Caco-2 (cell line): ENCODE measurements around the gene IQSEC1. TPM values are rescaled to one million over a fixed set of nuclear protein-coding genes. Genes with fewer than 3 reads are reported as not detected.

Source experiments
- BruUV-seq: library from RNA; stranded (reverse); fragments of 400-500 nt; replicated peaks from 2 replicates; lab custom pipeline; 2021; lab: Mats Ljungman, UMichigan
- CTCF ChIA-PET: fragments of 300-600 bp; sonication (Branson Sonifier 250); formaldehyde crosslinking; loops from one replicate; lab custom pipeline; 2022; ENCODE audit warnings: antibody characterized with exemption; lab: Charles Lee
- POLR2A ChIA-PET: fragments of 300-600 bp; sonication (Branson Sonifier 250); formaldehyde crosslinking; loops from one replicate; lab custom pipeline; 2022; ENCODE audit warnings: antibody characterized with exemption; lab: Charles Lee
- DNase-seq, 2 experiments: peaks; one replicate each; pipeline versions ENCODE4 v3.0.0 to v3.0.0-alpha.2; 2020 to 2022
- H3K27me3 ChIP-seq: replicated peaks from 2 replicates; pipeline ENCODE4 v1.6.0; 2011; ENCODE audit warnings: low read length; ENCODE audit not compliant: control insufficient read depth, insufficient read depth
- H3K36me3 ChIP-seq: 2 replicates; pipeline ENCODE4 v1.5.1; 2011; ENCODE audit warnings: low read length; ENCODE audit not compliant: control insufficient read depth, insufficient read depth
- H3K4me1 ChIP-seq: fragments of 250-450 bp; sonication (Bioruptor Pico); 2 replicates; pipeline ENCODE4 v1.5.1; 2020; ENCODE audit warnings: mild to moderate bottlenecking
- H3K4me3 ChIP-seq: 2 replicates; pipeline ENCODE4 v1.5.1; 2011; ENCODE audit warnings: low read depth, mild to moderate bottlenecking, control low read depth, low read length
- H3K9me3 ChIP-seq: fragments of 250-450 bp; sonication (Bioruptor Pico); 2 replicates; pipeline ENCODE4 v1.5.1; 2020; ENCODE audit warnings: mild to moderate bottlenecking, moderate library complexity
- H3K27ac Mint-ChIP-seq: one replicate; pipeline ENCODE4 v1.8.0; 2022; ENCODE audit warnings: mixed read lengths; ENCODE audit not compliant: unreplicated experiment
- H3K27me3 Mint-ChIP-seq: one replicate; pipeline ENCODE4 v1.8.0; 2022; ENCODE audit warnings: mixed read lengths; ENCODE audit not compliant: insufficient read depth, unreplicated experiment
- H3K36me3 Mint-ChIP-seq: one replicate; pipeline ENCODE4 v1.8.0; 2022; ENCODE audit warnings: mild to moderate bottlenecking, mixed read lengths; ENCODE audit not compliant: insufficient read depth, unreplicated experiment
- H3K4me1 Mint-ChIP-seq: one replicate; pipeline ENCODE4 v1.8.0; 2022; ENCODE audit warnings: low read depth, mixed read lengths; ENCODE audit not compliant: unreplicated experiment
- H3K4me3 Mint-ChIP-seq: one replicate; pipeline ENCODE4 v1.8.0; 2022; ENCODE audit warnings: mild to moderate bottlenecking, moderate library complexity, mixed read lengths; ENCODE audit not compliant: unreplicated experiment
- H3K9me3 Mint-ChIP-seq: one replicate; pipeline ENCODE4 v1.8.0; 2022; ENCODE audit warnings: mixed read lengths; ENCODE audit not compliant: unreplicated experiment
- intact Hi-C: fragments of 100-400 bp; cut with micrococcal nuclease; formaldehyde crosslinking; loops from one replicate; pipeline ENCODE4 v1.10.0; 2022; ENCODE audit not compliant: unreplicated experiment
- total RNA-seq: library from RNA; stranded (reverse); gene quantifications from 2 replicates; pipeline ENCODE4 v1.2.3, GENCODE V29; 2022
- TF ChIP-seq, protein P1 (sequence below), 2 experiments: fragments of 200-600 bp in 1 of 2; IDR thresholded peaks; 1 replicate in 1 of 2; 2 replicates in 1 of 2; pipeline versions ENCODE4 v1.5.1 to v1.8.0; 2011 to 2022; ENCODE audit warnings: antibody characterized with exemption in 1 of 2, control low read depth in 1 of 2, inconsistent platforms in 1 of 2, low read depth in 1 of 2, low read length in 1 of 2, mild to moderate bottlenecking in 1 of 2, moderate library complexity in 1 of 2; ENCODE audit not compliant: insufficient read depth in 1 of 2, severe bottlenecking in 1 of 2, unreplicated experiment in 1 of 2

IQSEC1 gene
- total RNA-seq, 1 experiment from 2014 or later, result 40.0 TPM

GRCh38 chr3:12968541-12968940 is 104.7 kb downstream of the IQSEC1 start:
- peaks cover 33% of the 10 kb centered on the region for H3K4me1 Mint-ChIP-seq
- no peaks in the 10 kb centered on the region for H3K9me3 Mint-ChIP-seq
- no TSS peak for BruUV-seq
- no peak for DNase-seq
- no peaks in the 10 kb centered on the region for H3K9me3 ChIP-seq
- intact Hi-C loops, result no loop called here
- H3K36me3 ChIP-seq, result no peaks in the 10 kb centered on the region
- no peak overlapping the region for H3K27ac Mint-ChIP-seq
- H3K27me3 ChIP-seq, result no peaks in the 10 kb centered on the region
- H3K4me1 ChIP-seq, result peaks cover 34% of the 10 kb centered on the region
- H3K4me3 ChIP-seq, result no peak overlapping the region
- ChIA-PET CTCF (interaction anchor here (0.7 kb wide), 1 partner anchor 255 kb away, joined by 3 read pairs; no protein-coding TSS in a partner anchor), POLR2A (interaction anchor here (0.6 kb wide), 1 partner anchor 1486 kb away, joined by 3 read pairs; no protein-coding TSS in a partner anchor)
- TF ChIP-seq, protein P1, sequence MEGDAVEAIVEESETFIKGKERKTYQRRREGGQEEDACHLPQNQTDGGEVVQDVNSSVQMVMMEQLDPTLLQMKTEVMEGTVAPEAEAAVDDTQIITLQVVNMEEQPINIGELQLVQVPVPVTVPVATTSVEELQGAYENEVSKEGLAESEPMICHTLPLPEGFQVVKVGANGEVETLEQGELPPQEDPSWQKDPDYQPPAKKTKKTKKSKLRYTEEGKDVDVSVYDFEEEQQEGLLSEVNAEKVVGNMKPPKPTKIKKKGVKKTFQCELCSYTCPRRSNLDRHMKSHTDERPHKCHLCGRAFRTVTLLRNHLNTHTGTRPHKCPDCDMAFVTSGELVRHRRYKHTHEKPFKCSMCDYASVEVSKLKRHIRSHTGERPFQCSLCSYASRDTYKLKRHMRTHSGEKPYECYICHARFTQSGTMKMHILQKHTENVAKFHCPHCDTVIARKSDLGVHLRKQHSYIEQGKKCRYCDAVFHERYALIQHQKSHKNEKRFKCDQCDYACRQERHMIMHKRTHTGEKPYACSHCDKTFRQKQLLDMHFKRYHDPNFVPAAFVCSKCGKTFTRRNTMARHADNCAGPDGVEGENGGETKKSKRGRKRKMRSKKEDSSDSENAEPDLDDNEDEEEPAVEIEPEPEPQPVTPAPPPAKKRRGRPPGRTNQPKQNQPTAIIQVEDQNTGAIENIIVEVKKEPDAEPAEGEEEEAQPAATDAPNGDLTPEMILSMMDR (IDR thresholded peaks at IDR 0.05; ENCODE audit: insufficient read depth in 1 of 2, low read depth in 1 of 2, low read length in 1 of 2, severe bottlenecking in 1 of 2, unreplicated experiment in 1 of 2), result no peak
- peak overlapping the region; percentile 76 for H3K4me3 Mint-ChIP-seq
- no peaks in the 10 kb centered on the region for H3K36me3 Mint-ChIP-seq
- no peaks in the 10 kb centered on the region for H3K27me3 Mint-ChIP-seq

DNA sequence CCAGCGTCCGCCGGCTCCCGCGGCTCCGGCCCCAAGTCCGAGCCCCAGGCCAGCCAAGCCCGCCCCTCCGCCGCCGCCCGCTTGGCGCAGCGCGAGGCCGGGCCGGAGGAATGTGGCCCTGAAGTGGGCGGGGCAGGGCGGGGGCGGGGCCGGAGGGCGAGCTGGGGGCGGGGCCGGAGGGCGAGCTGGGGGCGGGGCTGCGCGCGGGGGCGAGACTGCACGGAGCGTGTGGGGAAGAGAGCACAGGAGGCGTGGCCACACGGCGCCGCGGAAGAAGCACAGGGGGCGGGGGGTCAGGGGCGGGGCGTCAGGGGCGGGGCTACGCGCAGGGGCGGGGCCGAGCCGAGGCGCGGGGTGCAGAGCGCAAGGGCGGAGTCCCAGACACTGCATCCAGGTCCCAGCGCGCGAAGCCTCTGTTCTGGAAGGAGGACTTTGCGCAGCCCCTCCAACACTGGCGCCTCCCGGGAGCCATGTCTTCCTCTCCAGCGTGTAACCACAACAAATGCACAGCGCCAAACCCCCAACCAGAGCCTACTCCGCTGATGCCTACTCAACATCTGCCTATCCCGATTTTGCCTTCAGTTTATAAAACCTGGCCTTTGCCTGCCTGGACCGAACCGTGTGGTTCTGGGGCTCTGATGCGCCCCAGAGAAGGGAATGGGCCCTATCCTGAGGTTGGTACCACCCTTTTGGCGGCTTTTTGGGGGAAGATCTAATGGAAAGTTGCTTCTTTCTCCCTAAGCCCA is 105.5 kb downstream of the IQSEC1 start:
- Mint-ChIP-seq H3K27me3 (no peaks in the 10 kb centered on the region), H3K4me1 (peaks cover 34% of the 10 kb centered on the region), H3K27ac (no peak overlapping the region), H3K9me3 (no peaks in the 10 kb centered on the region), H3K4me3 (peak overlapping the region; percentile 95), H3K36me3 (peaks cover 5% of the 10 kb centered on the region)
- ChIA-PET CTCF (interaction anchor here (0.6 to 1.9 kb wide), 7 partner anchors 17 to 254 kb away, joined by 3 to 11 read pairs (median 5); no protein-coding TSS in a partner anchor), POLR2A (interaction anchor here (0.5 to 1.0 kb wide), 3 partner anchors 27 to 304 kb away, joined by 3 to 8 read pairs (median 5); partner anchors contain the start of gene RAF1)
- H3K9me3 ChIP-seq, result no peaks in the 10 kb centered on the region
- peak overlapping the region; percentile 85 for H3K4me3 ChIP-seq
- no peaks in the 10 kb centered on the region for H3K36me3 ChIP-seq
- peaks cover 34% of the 10 kb centered on the region for H3K4me1 ChIP-seq
- H3K27me3 ChIP-seq, result no peaks in the 10 kb centered on the region
- intact Hi-C loops, result loop anchor here (1.0 kb wide), 1 partner anchor 17 kb away; no protein-coding TSS in a partner anchor
- DNase-seq, result peak; percentile 88
- BruUV-seq, result no TSS peak
- TF ChIP-seq, protein P1 (IDR thresholded peaks at IDR 0.05; ENCODE audit: insufficient read depth in 1 of 2, low read depth in 1 of 2, low read length in 1 of 2, severe bottlenecking in 1 of 2, unreplicated experiment in 1 of 2), result no peak

GRCh38 chr3:12966847-12967605 is 106.2 kb downstream of the IQSEC1 start:
- BruUV-seq, result no TSS peak
- Histone ChIP-seq H3K27me3 (no peaks in the 10 kb centered on the region), H3K9me3 (no peaks in the 10 kb centered on the region), H3K36me3 (no peaks in the 10 kb centered on the region), H3K4me1 (peaks cover 38% of the 10 kb centered on the region), H3K4me3 (peak overlapping the region; percentile 85)
- ChIA-PET POLR2A (interaction anchor here (0.5 to 1.0 kb wide), 3 partner anchors 26 to 303 kb away, joined by 3 to 8 read pairs (median 5); partner anchors contain the start of gene RAF1), CTCF (interaction anchor here (0.6 to 1.9 kb wide), 5 partner anchors 17 to 42 kb away, joined by 4 to 11 read pairs (median 7); no protein-coding TSS in a partner anchor)
- Mint-ChIP-seq H3K36me3 (peaks cover 5% of the 10 kb centered on the region), H3K4me1 (peaks cover 39% of the 10 kb centered on the region), H3K4me3 (peak overlapping the region; percentile 95), H3K9me3 (no peaks in the 10 kb centered on the region), H3K27ac (peak overlapping the region; percentile 73), H3K27me3 (no peaks in the 10 kb centered on the region)
- peak; percentile 21 to 53 for DNase-seq
- TF ChIP-seq, protein P1 (IDR thresholded peaks at IDR 0.05; ENCODE audit: insufficient read depth in 1 of 2, low read depth in 1 of 2, low read length in 1 of 2, severe bottlenecking in 1 of 2, unreplicated experiment in 1 of 2), result no peak
- intact Hi-C loops, result loop anchor here (1.0 kb wide), 1 partner anchor 17 kb away; no protein-coding TSS in a partner anchor
